Middle frontal gyrus (tissue), 1 donor: ENCODE data around the gene SMCHD1.
"Not testable (repeated sequence)": the region's sequence is repeated elsewhere in the genome, so short reads cannot be mapped to it uniquely, and the experiment has no call there.

Experiments used
- DNase-seq: peaks from one replicate; pipeline ENCODE4 v3.0.0-alpha.2; 2015; ENCODE audit warnings: low spot score; ENCODE audit errors: extremely low spot score

The SMCHD1 gene

DNA sequence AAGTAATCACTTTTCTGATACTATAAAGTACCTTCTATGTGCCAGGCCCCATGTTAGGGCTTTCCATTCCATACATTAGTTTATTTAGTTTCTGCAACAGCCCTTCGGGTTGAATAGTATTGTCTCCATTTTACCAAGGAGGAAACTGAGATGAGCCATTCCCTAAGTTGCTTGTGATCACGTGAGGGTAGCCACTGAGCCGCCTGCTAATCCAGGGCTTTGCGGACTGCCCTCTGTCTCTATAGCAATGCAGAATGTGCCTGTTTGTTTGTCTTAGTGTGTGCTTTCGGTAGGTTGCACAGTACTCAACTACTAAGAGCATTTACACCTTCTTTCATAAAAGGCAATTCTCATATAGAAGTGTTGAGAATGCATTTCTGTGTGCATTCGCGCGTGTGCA is 196.2 kb downstream of the SMCHD1 start:
- DNase-seq, result no peak

DNA sequence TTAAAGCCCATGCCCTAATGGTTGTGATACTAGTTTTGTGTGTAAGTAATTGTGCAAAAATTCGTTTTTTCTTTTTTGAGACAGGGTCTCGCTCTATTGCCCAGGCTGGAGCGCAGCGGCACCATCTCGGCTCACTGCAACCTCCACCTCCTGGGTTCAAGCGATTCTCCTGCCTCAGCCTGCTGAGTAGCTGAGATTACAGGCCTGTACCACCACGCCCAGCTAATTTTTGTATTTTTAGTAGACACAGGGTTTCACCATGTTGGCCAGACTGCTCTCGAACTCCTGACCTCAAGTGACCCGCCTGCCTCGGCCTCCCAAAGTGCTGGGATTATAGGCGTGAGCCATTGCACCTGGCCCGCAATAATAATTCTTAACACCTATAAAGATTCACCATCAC is 196.9 kb downstream of the SMCHD1 start:
- not testable (repeated sequence) for DNase-seq

DNA sequence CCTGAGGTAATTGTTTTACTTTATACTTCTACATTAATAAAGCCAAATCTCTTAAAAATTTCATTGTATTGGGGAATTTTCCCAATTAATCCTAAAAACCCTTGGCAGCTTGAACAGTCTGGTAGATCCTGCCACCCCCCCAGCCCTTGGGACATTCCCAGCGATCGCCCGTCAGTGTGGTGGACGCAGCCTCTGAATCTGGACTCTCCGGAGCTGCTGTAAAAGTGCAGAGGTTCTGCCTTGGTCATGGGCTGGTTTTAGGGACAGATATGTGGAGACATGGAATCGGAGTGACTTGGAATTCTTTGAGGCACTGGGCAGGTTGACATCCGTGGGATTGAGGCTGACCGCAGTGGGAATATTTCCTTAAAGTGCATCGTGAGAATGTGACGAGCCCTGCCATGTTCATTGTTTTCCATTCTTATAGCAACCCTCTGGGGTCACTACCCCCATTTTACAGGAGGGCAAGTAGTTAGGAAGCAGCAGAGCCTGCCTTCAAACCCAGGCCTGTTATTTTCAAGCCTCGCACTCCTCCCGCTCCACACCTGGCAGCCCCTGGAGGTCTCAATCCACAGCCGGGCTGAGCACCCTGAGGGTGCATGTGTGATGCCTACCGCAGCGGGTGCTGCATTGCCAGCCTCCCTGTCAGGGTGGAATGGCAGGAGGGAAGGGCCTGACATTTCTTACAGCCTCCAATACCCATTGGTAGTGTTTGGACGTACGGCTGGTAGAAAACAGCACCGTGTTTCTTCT is 197.8 kb downstream of the SMCHD1 start:
- no peak for DNase-seq

DNA sequence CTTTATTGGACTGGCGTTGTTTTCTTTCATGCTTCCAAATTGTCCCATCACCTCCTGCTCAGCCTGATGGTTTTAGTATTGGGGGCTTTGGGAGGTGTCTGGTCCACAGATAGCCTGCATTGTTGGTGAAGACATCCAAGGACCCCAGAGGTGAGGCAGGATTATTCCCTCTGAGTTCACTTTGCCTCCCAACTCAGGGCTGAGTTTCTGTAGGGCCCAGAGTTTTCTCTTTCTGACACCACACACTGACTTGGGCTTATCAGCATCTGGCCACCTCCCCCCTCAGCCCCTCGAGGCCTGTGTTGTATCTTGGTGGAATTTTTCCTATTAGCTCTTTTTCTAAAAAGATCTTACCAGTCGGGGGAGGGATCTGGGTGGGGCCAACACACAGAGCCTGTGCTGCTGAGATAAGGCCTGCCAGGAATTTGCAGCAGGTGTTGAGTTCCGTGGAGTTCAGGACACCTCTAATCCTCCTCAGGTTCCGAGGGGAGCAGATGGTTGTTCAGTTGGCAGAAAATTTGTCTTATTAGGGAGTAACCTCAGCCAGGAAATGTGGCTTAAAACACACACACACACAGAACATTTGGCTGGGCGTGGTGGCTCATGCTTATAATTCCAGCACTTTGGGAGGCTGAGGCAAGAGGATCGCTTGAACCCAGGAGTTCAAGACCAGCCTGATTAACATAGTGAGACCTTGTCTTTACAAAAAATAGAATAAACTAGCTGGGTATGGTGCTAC is 198.6 kb downstream of the SMCHD1 start:
- no peak for DNase-seq
